Esophagus squamous epithelium (tissue), 4 donors: ENCODE measurements around the gene PTPRN2.

ENCODE experiments used
- CTCF ChIP-seq, 6 experiments: fragments of 450-650 bp in 4 of 6; fragments of 200-600 bp in 2 of 6; sonication (generic) in 2 of 6; IDR thresholded peaks; one replicate each; pipeline ENCODE4 v1.5.1; 2016 to 2019; ENCODE audit warnings: antibody characterized with exemption in 6 of 6, mild to moderate bottlenecking in 4 of 6, moderate library complexity in 4 of 6
- POLR2A ChIP-seq, 4 donors: fragments of 450-650 bp; IDR thresholded peaks; one replicate each; pipeline ENCODE4 v1.6.1; 2017; ENCODE audit warnings: antibody characterized with exemption in 4 of 4, mild to moderate bottlenecking in 4 of 4, moderate library complexity in 3 of 4

- TF ChIP-seq CTCF (IDR thresholded peaks at IDR 0.05) (no peak), POLR2A (IDR thresholded peaks at IDR 0.05) (no peak)
These were observed 523.0 kb downstream of the PTPRN2 start for GRCh38 chr7:158064631-158065030.
